CD4-positive, alpha-beta T cell treated with Interferon gamma for 1 hour (primary cell): ENCODE results near the gene NOC2L.

Source experiments
- DNase-seq: peaks from one replicate; pipeline ENCODE4 v3.0.0-alpha.2; 2020

The NOC2L gene

GRCh38 chr1:927234-927633 lies 31.8 kb downstream of the NOC2L start:
- no peak for DNase-seq

GRCh38 chr1:925561-926421 lies 33.3 kb downstream of the NOC2L start:
- no peak for DNase-seq

- DNase-seq = no peak
Observed at GRCh38 chr1:924656-925560, 34.1 kb downstream of the NOC2L start.

GRCh38 chr1:923991-924655 lies 34.9 kb downstream of the NOC2L start:
- no peak for DNase-seq

- DNase-seq = peak; percentile 42
Observed at GRCh38 chr1:923131-923990, 35.7 kb downstream of the NOC2L start, which contains the start of gene SAMD11. SAMD11 (plus strand) TSS chr1:923923; CDS start chr1:924432, 509 bp downstream.

- no peak for DNase-seq
Observed at GRCh38 chr1:921011-921837, 37.8 kb downstream of the NOC2L start.

- DNase-seq = no peak
Observed at GRCh38 chr1:920521-920920, 38.5 kb downstream of the NOC2L start.

GRCh38 chr1:920010-920409 lies 39.0 kb downstream of the NOC2L start:
- DNase-seq = no peak

- no peak for DNase-seq
Observed at GRCh38 chr1:919271-919872, 39.7 kb downstream of the NOC2L start.

GRCh38 chr1:918843-919242 lies 40.2 kb downstream of the NOC2L start:
- DNase-seq = no peak

- no peak for DNase-seq
Observed at GRCh38 chr1:918353-918752, 40.7 kb downstream of the NOC2L start.

- DNase-seq = no peak
Observed at GRCh38 chr1:917466-918091, 41.5 kb downstream of the NOC2L start.

GRCh38 chr1:917076-917459 lies 42.0 kb downstream of the NOC2L start:
- no peak for DNase-seq

GRCh38 chr1:916173-917075 lies 42.6 kb downstream of the NOC2L start:
- no peak for DNase-seq

GRCh38 chr1:915295-916172 lies 43.5 kb downstream of the NOC2L start:
- DNase-seq = no peak

GRCh38 chr1:914891-915280 lies 44.2 kb downstream of the NOC2L start:
- DNase-seq = no peak

- no peak for DNase-seq
Observed at GRCh38 chr1:914131-914890, 44.7 kb downstream of the NOC2L start.
